NCI-H128 (cell line): ENCODE results near the gene CYP2W1.
"Not testable (repeated sequence)": the region's sequence is repeated elsewhere in the genome, so short reads cannot be mapped to it uniquely, and the experiment has no call there.

ENCODE experiments used
- DNase-seq: peaks from one replicate; lab custom pipeline; 2025; ENCODE audit not compliant: unreplicated experiment; lab: John Stamatoyannopoulos, UW

CYP2W1 gene

DNA sequence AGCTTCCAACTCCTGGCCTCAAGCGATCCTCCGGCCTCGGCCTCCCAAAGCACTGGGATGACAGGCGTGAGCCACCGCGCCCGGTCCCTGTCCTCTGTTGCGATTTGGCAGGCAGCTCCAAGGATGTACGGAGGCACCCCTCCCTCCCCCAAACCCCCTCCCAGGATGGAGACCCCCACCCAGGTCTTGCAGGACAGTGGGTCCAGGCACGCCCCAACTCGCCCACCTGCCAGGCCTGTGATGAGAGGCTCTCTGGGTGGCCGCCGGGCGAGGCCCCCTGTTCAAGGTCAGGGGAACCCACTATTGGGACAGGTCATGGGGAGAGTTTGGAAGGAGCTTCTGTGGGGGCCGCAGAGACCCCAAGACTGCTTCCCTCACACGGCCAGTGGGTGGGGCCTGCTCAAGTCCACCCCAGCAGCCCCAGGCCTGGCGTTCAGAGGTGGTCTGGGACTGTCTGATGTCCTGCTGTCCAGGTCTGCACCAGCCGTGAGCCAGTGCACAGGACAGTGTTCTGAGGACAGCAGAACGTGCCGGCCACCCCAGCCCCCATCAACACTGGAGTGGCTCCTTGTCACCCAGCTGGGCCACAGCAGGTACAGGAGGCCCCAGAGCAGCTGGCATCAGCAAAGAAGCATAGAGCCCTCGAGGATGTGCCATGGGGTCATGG lies 31.0 kb upstream of the CYP2W1 start:
- no peak for DNase-seq

DNA sequence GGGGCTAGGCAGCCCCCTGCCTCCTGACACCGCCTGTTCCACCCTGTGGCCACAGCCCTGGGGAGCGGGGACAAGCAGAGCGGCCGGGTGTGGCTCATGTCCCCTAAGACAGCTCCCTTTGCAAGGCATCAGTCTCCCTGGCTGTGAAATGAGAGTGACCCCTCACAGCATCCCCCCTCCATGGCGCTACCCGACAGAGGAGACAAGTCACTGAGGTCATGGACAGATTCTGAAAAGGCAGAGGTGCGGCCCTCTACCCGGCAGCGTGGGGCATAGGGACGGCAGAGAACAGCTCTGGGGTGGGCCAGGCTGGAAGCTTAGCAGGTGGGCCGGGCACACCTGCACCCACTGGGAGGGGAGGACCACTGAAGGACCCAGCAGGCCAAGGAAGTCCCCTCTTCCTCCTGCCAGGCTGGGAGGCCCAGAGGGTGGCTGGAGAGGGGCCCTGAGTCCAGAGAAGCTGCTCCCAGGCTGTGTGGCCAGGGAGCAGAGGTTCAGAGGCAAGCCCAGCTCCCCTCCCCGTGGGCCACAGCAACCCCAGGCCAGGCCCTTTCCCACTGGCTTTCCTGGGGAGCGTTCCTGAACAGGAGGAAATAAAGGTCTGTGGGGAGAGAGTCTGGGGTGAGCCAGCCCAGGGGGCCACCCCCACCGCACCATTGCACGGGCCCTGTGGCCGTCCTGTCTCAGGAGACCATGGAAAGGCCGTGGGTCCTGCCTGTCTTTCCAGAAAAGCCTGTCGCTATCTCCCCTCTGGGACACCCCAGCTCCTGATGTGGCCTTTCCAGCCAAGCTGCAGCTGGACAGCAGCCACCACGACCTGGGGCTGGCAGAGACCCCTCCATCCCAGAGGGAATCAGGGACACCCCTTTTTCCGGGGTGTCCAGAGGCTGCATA lies 30.2 kb upstream of the CYP2W1 start:
- no peak for DNase-seq

DNA sequence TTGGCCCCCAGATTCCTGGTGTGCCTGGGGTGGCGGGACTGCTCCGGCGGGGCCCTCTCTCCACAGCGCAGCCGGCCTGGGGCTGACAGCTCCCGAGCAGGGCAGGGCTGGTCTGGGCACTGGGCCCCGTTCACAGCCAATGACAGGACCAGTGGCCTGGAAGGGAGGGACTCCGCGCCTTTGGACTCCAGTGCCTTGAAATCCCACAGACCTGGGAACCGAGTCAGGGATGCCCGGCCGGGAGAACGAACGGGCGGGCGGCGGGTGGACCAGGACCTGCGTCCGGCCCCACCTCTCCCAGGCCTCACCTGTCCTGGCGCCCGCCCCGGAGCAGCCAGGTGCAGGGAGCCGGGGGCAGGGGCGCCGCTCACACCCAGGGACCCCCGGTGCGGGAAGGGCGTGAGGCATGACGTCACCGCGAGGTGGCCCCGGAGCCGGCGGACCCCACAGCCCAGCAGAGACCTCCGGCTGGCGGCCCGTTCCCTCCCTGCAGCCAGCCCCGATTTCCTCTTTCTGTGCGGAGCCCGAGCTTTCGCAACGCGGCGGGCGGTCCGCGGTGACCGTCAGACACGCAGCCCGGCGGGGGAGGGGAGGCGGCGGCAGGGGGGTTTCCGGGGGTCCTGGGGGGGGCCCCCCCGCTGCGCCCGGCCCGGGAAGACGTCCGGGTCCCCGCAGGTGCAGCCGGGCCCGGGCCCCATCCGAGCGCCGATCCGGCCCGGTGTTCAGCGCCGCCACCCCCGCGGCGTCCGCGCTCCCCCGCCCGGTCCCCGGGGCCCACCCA lies 29.2 kb upstream of the CYP2W1 start:
- no peak for DNase-seq

DNA sequence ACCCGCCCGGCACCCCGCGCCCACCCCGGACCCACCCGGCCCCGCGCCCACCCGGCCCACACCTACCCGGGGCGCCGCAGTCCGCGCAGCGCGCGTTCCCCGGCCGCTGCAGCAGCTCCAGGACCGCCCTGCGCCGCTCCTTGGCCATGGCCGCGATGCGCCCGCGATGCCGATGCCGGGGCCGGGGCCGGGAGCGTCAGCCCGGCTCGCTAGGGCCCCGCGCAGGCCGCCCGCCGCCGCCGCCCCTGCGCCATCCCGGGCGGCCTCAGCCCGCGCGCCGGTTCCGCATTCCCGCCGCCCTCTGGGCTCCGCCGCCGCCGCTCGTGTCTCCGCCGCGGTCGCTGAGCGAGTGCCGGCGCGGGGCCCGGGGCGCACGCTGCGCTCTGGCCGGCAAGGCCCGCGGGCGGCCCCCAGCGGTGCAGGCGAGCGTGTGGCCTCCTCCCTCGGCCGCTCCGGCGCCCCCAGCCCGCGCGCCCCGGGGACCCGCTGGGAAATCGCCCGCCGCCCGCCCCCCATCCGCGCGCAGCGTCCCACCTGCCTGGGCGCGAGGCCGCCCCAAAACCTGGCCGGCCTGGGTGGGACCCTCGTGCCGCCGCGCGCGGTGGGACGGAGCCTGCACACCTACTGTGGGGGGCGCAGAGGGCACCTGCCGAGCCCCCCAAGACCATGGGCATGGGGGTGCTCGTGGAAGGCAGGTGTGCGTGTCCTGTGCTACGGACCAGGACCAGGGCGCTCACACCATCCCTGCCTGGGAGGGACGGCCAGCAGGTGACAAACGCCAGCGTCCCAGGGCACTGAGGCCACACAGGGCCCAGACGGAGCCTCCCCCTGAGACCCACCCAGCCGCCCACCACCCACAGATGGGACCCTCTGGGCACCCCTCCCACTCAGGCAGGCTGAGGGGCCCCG lies 28.4 kb upstream of the CYP2W1 start, which contains the start of gene ADAP1:
TSS of gene ADAP1 (minus strand) at position 351 of the 909 bp plus-strand sequence. CDS start at position 148, 203 bp downstream.
- no peak for DNase-seq

DNA sequence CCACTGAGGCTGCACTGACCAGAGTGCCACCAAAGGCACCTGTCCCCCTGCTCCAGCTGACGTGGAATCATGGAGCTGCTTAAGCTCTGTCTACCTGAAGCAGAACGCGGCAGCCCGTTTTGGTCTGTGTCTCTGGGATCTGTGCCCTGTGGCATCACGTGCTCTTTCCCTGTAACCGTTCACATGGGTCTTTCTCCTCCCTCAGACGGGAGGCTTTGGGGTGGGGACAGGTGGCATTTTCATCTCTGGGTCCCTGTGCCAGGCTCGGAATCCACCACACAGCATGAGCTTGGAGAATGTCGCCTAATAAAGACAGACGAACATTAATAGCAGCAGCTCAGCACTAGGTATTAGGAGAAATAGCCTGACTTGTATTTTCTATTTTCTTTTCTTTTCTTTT lies 26.9 kb upstream of the CYP2W1 start:
- no peak for DNase-seq

DNA sequence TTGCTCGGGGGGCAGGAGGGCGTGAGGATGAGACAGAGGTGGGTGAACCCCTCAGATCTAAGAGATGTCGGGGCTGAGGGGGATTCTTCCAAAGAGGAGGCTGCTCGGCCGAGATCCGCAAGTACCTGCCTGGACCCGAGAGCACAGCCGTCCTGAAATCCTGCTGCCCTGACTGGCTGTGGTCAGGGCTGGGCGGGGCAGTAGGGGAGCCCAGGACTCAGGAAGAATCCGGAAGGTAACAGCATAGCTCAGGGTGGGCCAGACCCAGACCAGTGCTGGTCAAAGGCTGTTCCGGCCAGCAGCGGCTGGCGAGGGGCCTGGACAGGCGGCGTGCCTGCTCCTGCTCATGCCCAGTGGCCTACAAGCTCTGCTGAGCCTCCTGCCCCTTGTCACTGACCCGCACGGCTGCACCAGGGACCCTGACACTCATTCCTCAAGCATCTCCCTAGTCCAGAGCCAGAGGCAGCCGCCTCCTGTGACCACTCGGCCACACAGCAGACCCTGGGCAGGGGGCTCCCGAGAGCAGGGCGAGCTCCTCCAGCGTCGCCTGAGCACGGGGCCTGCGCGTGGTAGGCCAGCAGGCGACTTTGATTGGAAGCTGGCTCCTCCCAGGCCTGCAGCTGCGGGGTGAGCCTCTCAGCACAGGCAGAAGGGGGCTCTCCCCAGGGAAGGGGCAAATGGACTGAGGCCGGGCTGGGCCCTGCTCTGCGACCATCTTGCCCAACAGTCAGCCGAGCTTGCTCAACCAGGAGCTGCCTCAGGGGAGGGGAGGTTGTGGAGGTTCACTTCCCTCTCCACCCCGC lies 25.4 kb upstream of the CYP2W1 start:
- DNase-seq: no peak

DNA sequence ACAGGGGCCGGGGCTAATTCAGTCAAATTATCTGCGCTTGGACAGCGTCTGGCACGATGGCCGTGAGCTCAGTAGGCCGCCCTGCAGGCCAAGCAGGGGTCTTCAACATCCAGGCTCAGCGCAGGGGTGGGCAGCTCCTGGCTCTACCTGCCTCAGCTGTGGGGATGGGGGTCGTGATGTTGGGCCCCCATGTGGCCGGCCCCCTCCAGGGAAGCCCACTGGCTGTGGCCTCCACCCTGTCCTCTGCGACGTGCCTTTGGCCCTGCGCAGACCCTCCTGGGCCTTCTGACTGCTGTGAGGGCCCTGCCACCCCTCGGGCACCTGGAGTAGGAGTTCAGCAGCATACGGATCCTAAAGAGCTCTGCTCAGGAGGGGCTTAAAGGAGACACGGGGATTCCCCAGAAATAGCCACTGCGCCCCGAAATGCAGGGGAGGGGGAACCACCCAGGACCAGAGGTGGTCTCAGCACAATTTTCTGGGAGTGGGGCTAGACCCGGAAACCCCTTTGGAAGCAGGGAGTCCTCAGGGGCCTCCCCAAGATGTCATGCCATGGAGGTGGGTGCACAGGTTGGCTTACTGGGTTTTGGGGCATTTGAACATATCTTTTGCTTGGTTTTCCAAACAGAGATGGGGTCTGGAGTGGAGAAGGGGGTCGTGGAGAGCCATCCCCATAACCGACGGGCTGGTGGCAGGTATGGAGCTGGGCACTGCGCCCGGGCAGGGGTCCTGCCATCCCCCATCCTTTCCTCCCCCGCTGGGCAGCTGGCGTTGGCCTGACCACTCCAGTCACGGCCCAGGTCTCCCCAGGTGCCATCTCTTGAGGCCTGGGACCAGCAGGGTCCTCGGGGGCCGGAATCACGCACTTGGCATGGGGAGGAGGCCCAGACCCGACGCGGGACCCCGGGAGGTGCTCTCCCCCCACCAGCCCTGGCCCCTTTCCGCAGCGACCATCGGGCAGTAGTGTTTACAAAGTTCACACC lies 24.5 kb upstream of the CYP2W1 start:
- DNase-seq: no peak

DNA sequence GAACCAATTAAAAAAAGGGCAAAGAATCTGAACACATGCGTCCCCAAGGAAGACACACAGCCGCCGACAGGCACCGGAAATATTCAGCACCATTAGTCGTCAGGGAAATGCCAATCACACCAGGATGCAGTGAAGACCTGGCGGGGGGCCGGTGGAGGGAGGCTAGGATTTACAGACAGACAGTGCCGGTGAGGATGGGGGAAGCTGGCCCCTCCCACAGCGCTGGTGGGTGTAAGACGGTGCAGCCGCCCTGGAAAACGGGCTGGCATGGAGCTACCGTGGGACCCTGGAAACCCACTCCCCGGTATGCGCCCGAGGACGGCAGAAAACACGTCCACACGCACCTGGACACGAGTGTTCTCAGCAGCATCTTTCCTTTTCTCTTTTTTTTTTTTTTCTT lies 23.7 kb upstream of the CYP2W1 start:
- no peak for DNase-seq

DNA sequence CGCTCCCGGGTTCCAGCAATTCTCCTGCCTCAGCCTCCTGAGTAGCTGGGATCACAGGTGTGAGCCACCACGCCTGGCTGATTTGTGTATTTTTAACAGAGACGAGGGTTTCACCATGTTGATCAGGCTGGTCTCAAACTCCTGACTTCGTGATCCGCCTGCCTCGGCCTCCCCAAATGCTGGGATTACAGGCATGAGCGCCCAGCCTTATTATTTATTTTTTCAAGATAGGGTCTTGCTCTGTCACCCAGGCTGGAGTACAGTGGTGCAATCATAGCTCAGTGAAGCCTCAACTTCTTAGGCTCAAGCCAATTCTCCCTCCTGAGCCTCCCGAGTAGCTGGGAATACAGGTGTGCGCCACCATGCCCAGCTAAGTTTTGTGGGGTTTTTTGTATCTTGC lies 23.2 kb upstream of the CYP2W1 start:
- not testable (repeated sequence) for DNase-seq

DNA sequence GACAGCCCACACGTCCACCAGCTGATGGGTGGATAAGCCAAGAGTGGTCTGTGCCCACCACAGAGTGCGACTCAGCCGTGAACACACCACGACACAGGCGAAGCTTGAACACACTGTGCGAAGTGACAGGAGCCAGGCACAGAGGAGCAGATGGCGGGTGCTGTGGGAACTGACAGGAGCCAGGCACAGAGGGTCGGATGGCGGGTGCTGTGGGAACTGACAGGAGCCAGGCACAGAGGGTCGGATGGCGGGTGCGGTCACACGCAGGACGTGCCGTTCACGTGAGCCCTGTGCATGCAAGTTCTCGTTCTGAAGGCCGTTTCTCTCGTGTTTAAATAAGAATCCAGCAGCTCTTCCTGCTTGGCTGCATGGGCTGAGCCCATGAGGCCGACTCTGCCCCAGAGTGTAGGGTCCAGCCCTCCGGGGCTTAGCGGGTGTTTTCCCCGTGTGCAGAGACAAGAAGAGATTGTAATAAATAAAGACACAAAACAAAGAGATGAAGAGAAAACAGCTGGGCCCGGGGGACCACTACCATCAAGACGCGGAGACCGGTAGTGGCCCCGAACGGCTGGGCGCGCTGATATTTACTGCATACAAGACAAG lies 22.6 kb upstream of the CYP2W1 start:
- DNase-seq: no peak

DNA sequence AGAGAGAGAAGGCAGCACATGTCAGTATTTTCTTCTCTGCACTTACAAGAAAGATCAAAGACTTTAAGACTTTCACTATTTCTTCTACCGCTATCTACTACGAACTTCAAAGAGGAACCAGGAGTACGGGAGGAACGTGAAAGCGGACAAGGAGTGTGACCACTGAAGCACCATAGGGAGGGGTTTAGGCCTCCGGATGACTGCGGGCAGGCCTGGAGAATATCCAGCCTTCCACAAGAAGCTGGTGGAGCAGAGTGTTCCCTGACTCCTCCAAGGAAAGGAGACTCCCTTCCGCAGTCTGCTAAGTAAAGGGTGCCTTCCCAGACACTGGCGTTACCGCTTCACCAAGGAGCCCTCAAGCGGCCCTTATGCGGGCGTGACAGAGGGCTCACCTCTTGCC lies 22.0 kb upstream of the CYP2W1 start:
- DNase-seq: not testable (repeated sequence)

DNA sequence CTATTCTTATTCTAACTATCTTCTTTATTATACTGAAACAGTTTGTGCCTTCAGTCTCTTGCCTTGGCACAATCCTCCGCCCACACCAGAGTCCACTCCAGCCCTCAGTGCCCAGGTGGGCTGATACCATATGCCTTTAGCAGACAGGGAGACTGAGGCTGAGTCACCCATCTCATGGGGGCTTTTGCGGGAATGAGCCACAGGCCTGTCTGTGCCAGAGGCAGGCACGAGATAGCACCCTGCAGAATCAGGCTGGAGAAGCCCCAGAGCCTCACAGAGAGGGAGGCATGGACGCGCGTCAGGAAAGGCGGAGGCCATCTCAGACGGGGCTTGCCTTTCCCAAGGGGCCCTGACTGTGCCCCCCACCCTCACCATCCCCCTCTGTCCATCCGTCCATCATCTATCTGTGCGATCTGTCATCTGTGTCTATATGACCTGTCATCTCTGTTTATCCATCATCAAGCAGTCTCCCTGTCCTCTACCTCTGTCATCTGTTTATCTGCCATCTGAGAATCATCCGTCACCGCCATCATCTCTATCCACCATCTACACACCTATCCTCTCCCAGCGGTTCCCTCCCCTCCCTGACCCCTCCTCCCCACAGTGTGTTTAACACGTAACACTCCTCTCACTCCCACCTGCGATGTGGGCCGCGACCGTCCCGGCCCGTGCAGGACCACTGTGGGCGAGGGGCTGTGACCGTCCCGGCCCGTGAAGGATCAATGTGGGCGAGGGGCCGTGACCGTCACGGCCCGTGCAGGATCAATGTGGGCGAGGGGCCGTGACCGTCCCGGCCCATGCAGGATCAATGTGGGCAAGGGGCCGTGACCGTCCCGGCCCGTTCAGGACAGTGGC lies 21.2 kb upstream of the CYP2W1 start:
- no peak for DNase-seq

DNA sequence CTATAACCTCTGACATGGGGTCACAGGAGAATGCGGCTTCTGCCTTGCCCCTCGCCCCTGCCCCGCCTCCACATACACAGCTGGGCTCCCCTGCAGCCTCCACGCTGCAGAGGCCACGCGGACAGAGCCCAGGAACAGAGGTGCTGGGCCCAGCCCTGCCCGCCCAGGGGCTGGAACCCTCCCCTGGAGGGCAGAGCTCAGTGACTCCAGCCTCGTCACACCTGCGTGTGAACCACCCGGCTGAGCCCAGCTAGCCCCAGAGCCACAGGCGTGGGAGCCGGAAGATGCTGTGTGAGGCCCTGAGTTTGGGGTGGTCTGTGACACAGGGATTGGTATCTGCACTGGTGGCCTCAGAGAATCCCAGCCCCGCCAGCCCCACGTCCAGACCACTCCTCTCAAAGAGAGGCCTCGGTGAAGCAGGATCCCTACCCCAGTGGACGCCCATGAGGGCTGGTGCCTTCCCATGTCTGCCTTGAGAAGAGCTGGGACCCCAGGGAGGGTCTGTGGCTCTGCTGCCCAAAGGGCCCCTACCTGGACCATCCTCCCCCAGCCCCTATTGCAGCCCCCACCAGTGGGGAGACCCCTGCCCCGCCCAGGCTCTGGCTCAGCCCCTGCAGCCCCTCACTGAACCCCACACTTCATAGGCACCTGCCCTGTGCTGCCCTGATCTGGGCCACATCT lies 20.4 kb upstream of the CYP2W1 start:
- DNase-seq: no peak

DNA sequence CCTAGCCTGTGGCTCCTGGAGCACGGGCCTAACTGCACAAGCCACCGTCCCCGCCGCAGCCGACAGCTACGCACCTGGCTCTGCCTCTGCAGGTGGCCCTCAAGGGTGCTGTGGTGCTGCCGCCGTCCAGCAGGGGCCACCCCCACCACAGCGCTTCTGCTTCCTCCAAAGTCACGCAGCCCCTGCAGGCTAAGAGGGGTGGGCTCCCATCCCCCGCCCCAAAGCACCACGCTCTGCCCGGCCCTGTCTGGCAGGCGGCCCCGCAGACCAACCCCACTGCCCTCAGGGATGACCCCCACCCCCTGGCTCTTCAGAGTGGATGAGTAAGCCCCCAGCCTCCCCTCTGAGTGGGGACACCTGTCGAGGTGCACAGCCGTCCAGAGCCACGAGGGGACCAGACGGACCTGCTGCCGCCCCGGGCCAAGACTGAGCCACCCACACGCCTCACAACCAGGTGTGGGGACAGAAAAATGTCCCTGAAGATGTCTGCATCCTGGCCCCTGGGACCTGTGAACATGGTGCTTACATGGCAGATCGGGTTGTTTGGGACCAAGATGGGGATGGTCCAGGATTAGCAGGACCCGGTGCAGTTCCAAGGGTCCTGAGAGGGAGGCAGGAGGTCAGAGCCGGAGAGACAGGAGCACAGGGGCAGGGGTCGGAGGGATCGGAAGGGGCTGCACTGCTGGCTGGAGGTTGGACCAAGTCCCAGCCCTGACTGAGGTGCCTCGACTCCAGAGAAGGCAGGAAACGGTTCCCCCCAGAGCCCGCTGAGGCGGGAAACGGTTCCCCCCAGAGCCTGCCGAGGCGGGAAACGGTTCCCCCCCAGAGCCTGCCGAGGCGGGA lies 19.5 kb upstream of the CYP2W1 start:
- no peak for DNase-seq

DNA sequence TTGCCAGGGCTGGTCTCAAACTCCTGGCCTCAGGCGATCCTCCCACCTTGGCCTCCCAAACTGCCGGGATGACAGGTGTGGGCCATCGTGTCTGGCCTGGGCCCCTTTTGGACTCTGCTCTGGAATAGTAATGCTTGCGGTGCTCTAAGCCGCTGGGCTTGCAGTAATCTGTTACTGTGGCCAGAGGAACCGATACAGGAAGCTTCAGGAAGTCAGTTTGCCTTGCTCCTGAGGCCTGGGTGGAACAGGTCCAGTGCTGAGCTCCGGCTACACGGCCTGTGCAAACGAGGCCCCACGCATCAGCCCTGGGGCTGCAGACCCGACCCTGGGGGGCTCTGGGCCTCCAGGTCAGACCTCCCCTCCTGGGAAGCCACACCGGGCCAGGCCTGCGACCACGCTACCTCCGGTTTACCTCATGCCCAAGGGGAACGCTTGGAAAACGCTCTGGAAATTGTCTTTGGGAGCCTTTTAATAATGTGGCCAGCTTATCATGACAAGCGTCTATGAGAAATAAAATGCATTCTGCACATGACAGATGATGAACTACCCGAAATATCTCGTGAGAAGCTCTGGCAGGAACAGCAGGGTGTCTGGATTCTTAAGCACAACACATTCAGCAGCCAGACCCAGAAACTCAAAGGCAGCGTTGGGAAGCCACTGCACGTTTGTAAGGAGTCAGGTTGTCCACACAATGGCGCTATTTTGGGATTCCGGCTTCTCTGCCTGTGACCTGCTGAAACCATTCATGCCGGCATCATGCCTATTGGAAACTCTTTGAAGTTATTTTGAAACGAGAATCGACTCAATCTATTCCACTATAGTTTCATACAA lies 18.4 kb upstream of the CYP2W1 start:
- no peak for DNase-seq
